Measurements from ENCODE around the gene RALGPS1.

The RALGPS1 gene

GRCh38 chr9:127102788-127103187 lies 188.2 kb downstream of the RALGPS1 start:
- DNase-seq, result no peak

- no peak for DNase-seq
Observed at GRCh38 chr9:127104581-127105311, 190.2 kb downstream of the RALGPS1 start.

GRCh38 chr9:127105805-127106465 lies 191.4 kb downstream of the RALGPS1 start:
- DNase-seq, result no peak

GRCh38 chr9:127106466-127106855 lies 191.9 kb downstream of the RALGPS1 start:
- DNase-seq, result no peak

GRCh38 chr9:127107171-127107928 lies 192.8 kb downstream of the RALGPS1 start:
- no peak for DNase-seq

GRCh38 chr9:127107929-127108876 lies 193.6 kb downstream of the RALGPS1 start:
- no peak for DNase-seq

GRCh38 chr9:127109212-127109711 lies 194.7 kb downstream of the RALGPS1 start:
- DNase-seq, result no peak

- no peak for DNase-seq
Observed at GRCh38 chr9:127112056-127112455, 197.5 kb downstream of the RALGPS1 start.

GRCh38 chr9:127112735-127113161 lies 198.2 kb downstream of the RALGPS1 start:
- no peak for DNase-seq

GRCh38 chr9:127113191-127113972 lies 198.8 kb downstream of the RALGPS1 start:
- DNase-seq, result no peak

GRCh38 chr9:127114606-127115005 lies 200.0 kb downstream of the RALGPS1 start:
- DNase-seq, result no peak

- DNase-seq, result no peak
Observed at GRCh38 chr9:127116088-127116726, 201.6 kb downstream of the RALGPS1 start.

- no peak for DNase-seq
Observed at GRCh38 chr9:127116957-127117356, 202.4 kb downstream of the RALGPS1 start.

GRCh38 chr9:127117801-127118200 lies 203.2 kb downstream of the RALGPS1 start:
- no peak for DNase-seq

- DNase-seq, result no peak
Observed at GRCh38 chr9:127118597-127119319, 204.2 kb downstream of the RALGPS1 start.

GRCh38 chr9:127119320-127119709 lies 204.7 kb downstream of the RALGPS1 start:
- no peak for DNase-seq

- DNase-seq, result no peak
Observed at GRCh38 chr9:127121628-127122175, 207.1 kb downstream of the RALGPS1 start.

GRCh38 chr9:127122176-127123063 lies 207.8 kb downstream of the RALGPS1 start, which contains the start of gene ANGPTL2:
TSS of gene ANGPTL2 (minus strand) at chr9:127122635. CDS start at chr9:127108731, 13,904 bp downstream.
- no peak for DNase-seq

All from T-helper 9 cell (primary cell).